ENCODE measurements around the gene SUFU. TPM values are rescaled to one million over a fixed set of nuclear protein-coding genes. Genes with fewer than 3 reads are reported as not detected.

Gene SUFU
- total and polyA plus RNA-seq, 2 donors (not counting 1 experiment from before 2014, with no cell fraction given) = 4.8 to 13.3 TPM

- DNase-seq = no peak
- Histone ChIP-seq H4K20me1 (ENCODE audit: control insufficient read depth, insufficient read depth, low read length, poor library complexity, severe bottlenecking) (peaks cover 16% of the 10 kb centered on the region), H3K9me3 (ENCODE audit: control extremely low read depth in 1 of 3, control insufficient read depth in 2 of 3, insufficient read depth in 1 of 3, low read length in 2 of 3) (no peaks in the 10 kb centered on the region), H3K4me1 (ENCODE audit: control insufficient read depth in 2 of 2, insufficient read depth in 2 of 2, low read length in 2 of 2) (peaks cover 24 to 28% of the 10 kb centered on the region in 2 donors), H3K4me2 (replicated peaks; ENCODE audit: low read depth, low read length, poor library complexity, severe bottlenecking) (peak overlapping the region; percentile 100), H3K79me2 (ENCODE audit: control insufficient read depth, insufficient read depth, low read length) (peaks cover 66% of the 10 kb centered on the region), H3K27ac (ENCODE audit: low read length in 2 of 2) (no peak overlapping the region), H3K9ac (ENCODE audit: low read length) (no peak overlapping the region), H3K27me3 (replicated peaks in 1 of 4; ENCODE audit: control extremely low read depth in 1 of 4, control insufficient read depth in 3 of 4, insufficient read depth in 4 of 4, low read length in 3 of 4) (no peaks in the 10 kb centered on the region), H3K4me3 (ENCODE audit: control extremely low read depth in 1 of 5, extremely low read depth in 1 of 5, insufficient read depth in 1 of 5, low read depth in 2 of 5, low read length in 4 of 5) (peak overlapping the region in 1 of 5 experiments; percentile 67), H2AFZ (ENCODE audit: insufficient read depth, low read depth, low read length, poor library complexity, severe bottlenecking) (no peak overlapping the region), H3K36me3 (replicated peaks in 1 of 2; ENCODE audit: control extremely low read depth in 1 of 2, control insufficient read depth in 1 of 2, extremely low read depth in 1 of 2, insufficient read depth in 2 of 2, low read length in 1 of 2) (peaks cover 0 to 16% of the 10 kb centered on the region in 2 experiments)
- TF ChIP-seq CTCF (IDR thresholded peaks at IDR 0.05) (no peak), EZH2 (IDR thresholded peaks at IDR 0.05; ENCODE audit: borderline replicate concordance, insufficient read depth, low read depth, low read length, poor library complexity, severe bottlenecking) (no peak)
- peak overlapping the region; percentile 37 for H3K27ac Mint-ChIP-seq
- ChIA-PET CTCF (interaction anchor here (0.9 to 7.8 kb wide), 6 partner anchors 12 to 275 kb away, joined by 3 to 110 read pairs (median 6); no protein-coding TSS in a partner anchor), POLR2A (interaction anchor here (0.5 to 1.2 kb wide), 3 partner anchors 13 to 1473 kb away, joined by 3 to 8 read pairs (median 4); partner anchors contain the start of gene CUEDC2)
- peaks cover 21% of the 10 kb centered on the region for H3K4me1 Mint-ChIP-seq
- no peak for ATAC-seq (ENCODE audit: low read depth)
- intact Hi-C loops (cut with micrococcal nuclease) = no loop called here
- H3K4me3 Mint-ChIP-seq = peak overlapping the region; percentile 32
- no peaks in the 10 kb centered on the region for H3K9me3 Mint-ChIP-seq (ENCODE audit: insufficient read depth)
- 93% methylated on average over 5 of the region's 10 CpGs for WGBS (ENCODE audit: insufficient coverage)
- H3K27me3 Mint-ChIP-seq = no peaks in the 10 kb centered on the region
These were observed 1.8 kb downstream of the SUFU start for GRCh38 chr10:102505462-102506115.

- Mint-ChIP-seq H3K27ac (no peak overlapping the region), H3K9me3 (ENCODE audit: insufficient read depth) (no peaks in the 10 kb centered on the region), H3K4me3 (no peak overlapping the region), H3K27me3 (no peaks in the 10 kb centered on the region), H3K4me1 (peaks cover 35% of the 10 kb centered on the region)
- Histone ChIP-seq H3K4me1 (ENCODE audit: control insufficient read depth in 2 of 2, insufficient read depth in 2 of 2, low read length in 2 of 2) (peaks cover 31 to 33% of the 10 kb centered on the region in 2 donors), H4K20me1 (ENCODE audit: control insufficient read depth, insufficient read depth, low read length, poor library complexity, severe bottlenecking) (peaks cover 8% of the 10 kb centered on the region), H3K27me3 (replicated peaks in 1 of 4; ENCODE audit: control extremely low read depth in 1 of 4, control insufficient read depth in 3 of 4, insufficient read depth in 4 of 4, low read length in 3 of 4) (no peaks in the 10 kb centered on the region), H3K9ac (ENCODE audit: low read length) (no peak overlapping the region), H3K9me3 (ENCODE audit: control extremely low read depth in 1 of 3, control insufficient read depth in 2 of 3, insufficient read depth in 1 of 3, low read length in 2 of 3) (no peaks in the 10 kb centered on the region), H3K36me3 (replicated peaks in 1 of 2; ENCODE audit: control extremely low read depth in 1 of 2, control insufficient read depth in 1 of 2, extremely low read depth in 1 of 2, insufficient read depth in 2 of 2, low read length in 1 of 2) (peaks cover 0 to 16% of the 10 kb centered on the region in 2 experiments), H3K4me3 (ENCODE audit: control extremely low read depth in 1 of 5, extremely low read depth in 1 of 5, insufficient read depth in 1 of 5, low read depth in 2 of 5, low read length in 4 of 5) (no peak overlapping the region), H3K27ac (ENCODE audit: low read length in 2 of 2) (no peak overlapping the region), H2AFZ (ENCODE audit: insufficient read depth, low read depth, low read length, poor library complexity, severe bottlenecking) (no peak overlapping the region), H3K4me2 (replicated peaks; ENCODE audit: low read depth, low read length, poor library complexity, severe bottlenecking) (no peak overlapping the region), H3K79me2 (ENCODE audit: control insufficient read depth, insufficient read depth, low read length) (peaks cover 54% of the 10 kb centered on the region)
- DNase-seq (no peak), ATAC-seq (ENCODE audit: low read depth) (no peak)
- ChIA-PET CTCF (interaction anchor here (1.7 to 7.8 kb wide), 2 partner anchors 74 to 79 kb away, joined by 6 to 110 read pairs; no protein-coding TSS in a partner anchor), POLR2A (no interaction called here)
- intact Hi-C loops (cut with micrococcal nuclease) = no loop called here
- 83% methylated on average over 1 of the region's 3 CpGs for WGBS (ENCODE audit: insufficient coverage)
- TF ChIP-seq EZH2 (IDR thresholded peaks at IDR 0.05; ENCODE audit: borderline replicate concordance, insufficient read depth, low read depth, low read length, poor library complexity, severe bottlenecking) = no peak
- TF ChIP-seq CTCF (IDR thresholded peaks at IDR 0.05) = no peak
These were observed 3.7 kb downstream of the SUFU start for GRCh38 chr10:102507521-102507920.

All from B cell (primary cell).